CD4-positive, alpha-beta memory T cell (primary cell): ENCODE data around the gene CREB3L4. TPM values are rescaled to one million over a fixed set of nuclear protein-coding genes. Genes with fewer than 3 reads are reported as not detected.

Experiments
- CTCF ChIA-PET: fragments of 350-600 bp; sonication (Branson Sonifier 250); formaldehyde crosslinking; loops from one replicate; lab custom pipeline; 2021; ENCODE audit warnings: inconsistent platforms; ENCODE audit not compliant: partially characterized antibody; lab: Charles Lee
- POLR2A ChIA-PET: fragments of 350-600 bp; sonication (Branson Sonifier 250); formaldehyde crosslinking; loops from one replicate; lab custom pipeline; 2021; ENCODE audit not compliant: partially characterized antibody; lab: Charles Lee
- DNase-seq, 5 donors: peaks; one replicate each; pipeline versions ENCODE4 v3.0.0 to v3.0.0-alpha.2; 2020 to 2022; ENCODE audit warnings: mixed read lengths in 1 of 5
- H3K27ac ChIP-seq: one replicate; pipeline ENCODE4 v1.7.0; 2013; ENCODE audit warnings: low read depth, low read length
- H3K27me3 ChIP-seq: 2 replicates; pipeline ENCODE4 v1.7.0; 2013; ENCODE audit warnings: mild to moderate bottlenecking, low read length, moderate library complexity; ENCODE audit not compliant: insufficient read depth
- H3K36me3 ChIP-seq: 2 replicates; pipeline ENCODE4 v1.7.0; 2013; ENCODE audit warnings: mild to moderate bottlenecking, low read length, moderate library complexity; ENCODE audit not compliant: insufficient read depth
- H3K4me1 ChIP-seq: 2 replicates; pipeline ENCODE4 v1.7.0; 2013; ENCODE audit warnings: mild to moderate bottlenecking, low read length, moderate library complexity; ENCODE audit not compliant: insufficient read depth
- H3K4me3 ChIP-seq, 2 donors: one replicate each; pipeline ENCODE4 v1.7.0; 2013; ENCODE audit warnings: low read length in 2 of 2, mild to moderate bottlenecking in 1 of 2
- H3K9me3 ChIP-seq, 2 donors: one replicate each; pipeline ENCODE4 v1.7.0; 2013; ENCODE audit warnings: low read length in 2 of 2, control low read depth in 1 of 2; ENCODE audit not compliant: control insufficient read depth in 1 of 2
- H3K27ac Mint-ChIP-seq, 7 donors: one replicate each; pipeline ENCODE4 v1.8.0; 2020 to 2021; ENCODE audit warnings: mixed read lengths in 7 of 7, mild to moderate bottlenecking in 6 of 7, inconsistent platforms in 3 of 7, moderate library complexity in 3 of 7
- H3K27me3 Mint-ChIP-seq, 2 donors: one replicate each; pipeline ENCODE4 v1.8.0; 2020 to 2021; ENCODE audit warnings: mixed read lengths in 2 of 2
- H3K36me3 Mint-ChIP-seq, 2 donors: one replicate each; pipeline ENCODE4 v1.8.0; 2020 to 2021; ENCODE audit warnings: mixed read lengths in 2 of 2, inconsistent platforms in 1 of 2, mild to moderate bottlenecking in 1 of 2
- H3K4me1 Mint-ChIP-seq, 4 donors: one replicate each; pipeline ENCODE4 v1.8.0; 2020 to 2021; ENCODE audit warnings: mixed read lengths in 4 of 4, mild to moderate bottlenecking in 1 of 4
- H3K4me3 Mint-ChIP-seq, 8 donors: one replicate each; pipeline ENCODE4 v1.8.0; 2020 to 2021; ENCODE audit warnings: mixed read lengths in 8 of 8, mild to moderate bottlenecking in 7 of 8, moderate library complexity in 6 of 8, inconsistent platforms in 3 of 8
- H3K9me3 Mint-ChIP-seq, 8 donors: one replicate each; pipeline ENCODE4 v1.8.0; 2020 to 2021; ENCODE audit warnings: mixed read lengths in 8 of 8, mild to moderate bottlenecking in 5 of 8, inconsistent platforms in 3 of 8, moderate library complexity in 1 of 8
- intact Hi-C: fragments of 100-400 bp; cut with micrococcal nuclease; formaldehyde crosslinking; loops from one replicate; pipeline ENCODE4 v1.15.1; 2023
- polyA plus RNA-seq, 2 donors: library from polyadenylated mRNA; unstranded; fragments of 300-500 nt; fragmentation: Illumina TruSeq; gene quantifications; one replicate each; pipeline ENCODE4 v1.2.3, GENCODE V29; 2021
- total RNA-seq, 2 experiments: library from RNA; stranded (reverse); gene quantifications; one replicate each; pipeline ENCODE4 v1.2.3, GENCODE V29; 2021

The CREB3L4 gene, protein sequence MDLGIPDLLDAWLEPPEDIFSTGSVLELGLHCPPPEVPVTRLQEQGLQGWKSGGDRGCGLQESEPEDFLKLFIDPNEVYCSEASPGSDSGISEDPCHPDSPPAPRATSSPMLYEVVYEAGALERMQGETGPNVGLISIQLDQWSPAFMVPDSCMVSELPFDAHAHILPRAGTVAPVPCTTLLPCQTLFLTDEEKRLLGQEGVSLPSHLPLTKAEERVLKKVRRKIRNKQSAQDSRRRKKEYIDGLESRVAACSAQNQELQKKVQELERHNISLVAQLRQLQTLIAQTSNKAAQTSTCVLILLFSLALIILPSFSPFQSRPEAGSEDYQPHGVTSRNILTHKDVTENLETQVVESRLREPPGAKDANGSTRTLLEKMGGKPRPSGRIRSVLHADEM
- 1 to 10 TPM; 7.4 to 9.8 TPM for total RNA-seq
- polyA plus RNA-seq = 1 to 10 TPM; 1.2 to 5.2 TPM

DNA sequence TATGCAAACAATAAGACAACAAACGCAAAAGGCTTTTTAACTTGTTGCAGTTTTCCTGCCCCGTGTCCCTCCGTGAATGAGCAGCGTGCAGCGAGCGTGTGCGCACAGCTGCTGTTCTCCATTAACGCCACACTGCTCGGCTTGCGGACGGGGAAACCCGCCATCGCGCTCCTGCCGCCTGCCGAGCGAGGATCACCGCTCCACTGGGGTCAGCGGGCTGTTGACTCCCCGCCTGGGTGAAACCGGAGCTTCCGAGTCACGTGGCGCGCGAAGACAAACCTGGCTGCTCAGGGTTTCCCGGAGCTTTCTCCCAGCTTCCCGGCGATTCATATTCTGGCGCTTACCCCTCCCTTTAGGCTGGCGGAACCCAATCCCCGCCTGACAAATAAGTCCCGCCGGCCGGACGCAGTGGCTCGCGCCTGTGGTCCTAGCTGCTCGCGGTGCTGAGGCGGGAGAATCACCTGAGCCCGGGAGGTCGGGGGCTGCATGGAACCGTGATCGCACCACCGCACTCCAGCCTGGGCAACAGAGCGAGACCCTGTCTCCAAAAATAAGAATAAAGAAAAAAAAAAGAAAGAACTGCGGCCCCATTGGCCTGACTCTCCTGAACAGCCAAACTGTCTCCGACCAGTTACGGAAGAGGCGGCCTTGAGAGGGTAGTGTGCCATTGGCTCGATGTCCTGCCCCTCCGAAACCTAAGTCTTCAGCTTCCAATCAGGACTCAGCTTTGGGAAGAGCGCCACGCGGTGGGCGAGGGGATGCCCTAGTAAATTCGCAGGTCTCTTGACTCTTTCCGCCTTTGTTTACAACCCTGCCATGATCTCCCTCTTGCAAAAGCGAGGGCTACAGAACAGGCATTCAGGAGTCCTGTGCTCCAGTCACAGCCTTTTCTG is at the start of gene CREB3L4:
TSS of gene CREB3L4 (plus strand) at position 796 of the 893 bp plus-strand sequence. CDS start 624 bp downstream, outside the sequence.
- ChIA-PET CTCF (interaction anchor here (0.5 to 8.4 kb wide), 14 partner anchors 9 to 307 kb away, joined by 3 to 70 read pairs (median 5); partner anchors contain the start of genes CRTC2, DENND4B, GATAD2B and JTB), POLR2A (interaction anchor here (0.7 to 5.1 kb wide), 23 partner anchors 9 to 1043 kb away, joined by 3 to 148 read pairs (median 6); partner anchors contain the start of genes CRTC2, DENND4B, GATAD2B and HAX1)
- peak within 1 kb of the TSS; percentile 86 to 97 (median 92) for H3K4me3 Mint-ChIP-seq
- intact Hi-C loops = loop anchor here (1.0 kb wide), 4 partner anchors 9 to 44 kb away; partner anchors contain the start of genes CRTC2, DENND4B and JTB
- Histone ChIP-seq H3K36me3 (no peaks in the 10 kb centered on the region), H3K4me3 (peak within 1 kb of the TSS; percentile 45 to 66), H3K9me3 (no peaks in the 10 kb centered on the region), H3K27me3 (no peaks in the 10 kb centered on the region), H3K27ac (peak within 1 kb of the TSS; percentile 89), H3K4me1 (peaks cover 46% of the 10 kb centered on the region)
- peaks cover 29 to 60% (median 47%) of the 10 kb centered on the region in 4 donors for H3K4me1 Mint-ChIP-seq
- H3K36me3 Mint-ChIP-seq = peaks cover 0 to 14% of the 10 kb centered on the region in 2 donors
- peak; percentile 82 to 91 (median 87) for DNase-seq
- no peaks in the 10 kb centered on the region for H3K27me3 Mint-ChIP-seq
- peak within 1 kb of the TSS; percentile 95 to 99 (median 96) for H3K27ac Mint-ChIP-seq
- H3K9me3 Mint-ChIP-seq = no peaks in the 10 kb centered on the region

DNA sequence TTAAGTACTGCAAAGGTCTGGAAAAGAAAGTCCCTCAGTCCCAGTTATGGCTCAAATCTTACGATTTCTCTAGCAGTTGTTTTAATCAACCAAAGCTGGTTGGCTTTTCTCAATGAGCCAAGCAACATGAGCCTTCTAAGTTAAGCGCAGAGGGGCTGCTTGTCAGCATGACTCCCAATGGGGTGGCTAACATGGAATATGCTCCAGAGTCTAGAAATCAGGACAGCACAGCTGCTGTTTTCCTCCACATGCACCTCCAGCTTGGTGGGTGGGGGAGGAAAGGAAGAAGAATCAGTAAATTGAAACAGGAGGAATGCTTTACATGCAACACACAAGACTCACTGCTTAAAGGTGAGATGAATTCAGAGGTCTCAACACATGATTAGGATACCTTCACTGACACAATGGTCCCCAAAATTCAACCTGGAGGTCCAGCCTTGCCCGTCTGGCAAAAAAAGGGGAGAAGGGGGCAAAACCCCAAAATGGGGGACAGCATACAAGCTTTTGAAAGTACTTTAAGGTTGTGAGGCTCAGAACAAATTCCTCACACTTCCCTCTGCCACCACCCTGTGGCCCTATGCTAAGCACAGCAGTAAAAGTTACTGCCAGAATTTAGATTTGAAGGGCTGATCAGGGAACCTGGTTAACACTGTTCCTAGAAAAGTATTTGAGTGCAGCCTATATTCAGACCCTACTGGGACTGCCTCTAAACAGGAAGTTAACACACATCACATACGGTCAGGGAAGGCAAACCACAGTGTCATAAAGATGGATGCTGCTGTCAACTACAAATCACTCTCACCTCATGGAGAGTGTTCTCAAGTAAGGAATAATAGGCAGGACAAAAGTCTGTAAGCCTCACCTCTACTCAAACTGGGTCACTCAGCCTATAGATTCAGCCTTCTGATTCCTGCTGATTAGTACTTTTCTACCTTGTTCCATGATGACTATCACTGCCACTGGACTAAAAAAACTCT is 47.5 kb upstream of the CREB3L4 start:
- peak overlapping the region; percentile 77 to 97 (median 90) for H3K4me3 Mint-ChIP-seq
- peaks cover 60% of the 10 kb centered on the region for H3K4me1 ChIP-seq
- H3K27ac ChIP-seq = peak overlapping the region; percentile 46
- H3K36me3 Mint-ChIP-seq = peaks cover 4 to 34% of the 10 kb centered on the region in 2 donors
- H3K4me3 ChIP-seq = peak overlapping the region in 1 of 2 donors; percentile 13
- no peaks in the 10 kb centered on the region for H3K27me3 Mint-ChIP-seq
- no peaks in the 10 kb centered on the region for H3K9me3 ChIP-seq
- peak overlapping the region; percentile 77 to 97 (median 89) for H3K27ac Mint-ChIP-seq
- no peaks in the 10 kb centered on the region for H3K27me3 ChIP-seq
- CTCF ChIA-PET = interaction anchor here (1.0 to 8.1 kb wide), 9 partner anchors 9 to 122 kb away, joined by 3 to 69 read pairs (median 3); partner anchors contain the start of genes DENND4B and RAB13
- peaks cover 0 to 3% (median 0%) of the 10 kb centered on the region in 8 donors for H3K9me3 Mint-ChIP-seq
- H3K4me1 Mint-ChIP-seq = peaks cover 43 to 72% (median 54%) of the 10 kb centered on the region in 4 donors
- peak; percentile 24 to 54 (median 31) for DNase-seq
- POLR2A ChIA-PET = interaction anchor here (0.8 to 16.4 kb wide), 10 partner anchors 8 to 149 kb away, joined by 3 to 298 read pairs (median 8); partner anchors contain the start of genes CREB3L4, DENND4B, JTB and RPS27
- peaks cover 7% of the 10 kb centered on the region for H3K36me3 ChIP-seq
- intact Hi-C loops = loop anchor here (5.0 kb wide), 2 partner anchors 352 to 407 kb away; partner anchors contain the start of genes ATP8B2 and HAX1

DNA sequence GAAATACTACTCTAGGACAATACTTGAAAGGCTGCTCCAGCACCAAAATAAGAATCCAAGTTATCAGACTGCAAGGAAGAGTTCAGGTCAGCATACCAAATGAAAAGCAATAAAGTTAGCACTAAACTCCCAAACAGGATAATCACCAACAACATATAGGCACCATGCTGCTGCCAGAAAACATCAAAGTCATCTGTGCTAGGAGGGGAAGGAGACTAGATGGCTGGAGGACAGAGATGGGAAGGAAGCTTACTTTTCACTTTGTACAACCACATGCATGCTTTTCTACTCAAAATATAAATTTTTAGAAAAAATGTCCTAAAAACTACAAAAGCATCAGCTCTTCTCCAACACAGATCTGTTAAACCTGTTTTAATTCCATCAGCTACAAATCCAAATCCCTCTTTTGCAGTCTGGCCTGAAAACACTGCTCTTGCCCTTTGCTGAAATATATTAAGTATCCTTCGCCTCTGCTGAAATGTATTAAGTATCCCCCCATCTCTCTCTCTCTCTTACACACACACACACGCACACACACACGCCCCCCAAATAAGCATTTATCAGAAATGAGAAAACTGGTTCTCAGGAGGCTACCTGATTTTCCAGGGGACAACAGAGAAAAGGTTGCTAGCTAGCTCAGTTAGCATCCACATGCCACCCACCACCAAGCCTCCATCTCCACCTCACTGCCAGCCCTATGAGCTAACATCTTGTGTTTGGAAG is 46.5 kb upstream of the CREB3L4 start:
- Mint-ChIP-seq H3K27ac (peak overlapping the region; percentile 77 to 97 (median 89)), H3K36me3 (peaks cover 4 to 28% of the 10 kb centered on the region in 2 donors), H3K4me3 (peak overlapping the region; percentile 77 to 97 (median 94)), H3K9me3 (peaks cover 0 to 3% (median 0%) of the 10 kb centered on the region in 8 donors), H3K27me3 (no peaks in the 10 kb centered on the region), H3K4me1 (peaks cover 43 to 65% (median 52%) of the 10 kb centered on the region in 4 donors)
- CTCF ChIA-PET = interaction anchor here (0.6 to 8.1 kb wide), 7 partner anchors 11 to 1403 kb away, joined by 3 to 69 read pairs (median 3); partner anchors contain the start of gene DENND4B
- peak overlapping the region; percentile 64 to 77 for H3K4me3 ChIP-seq
- H3K4me1 ChIP-seq = peaks cover 54% of the 10 kb centered on the region
- no peaks in the 10 kb centered on the region for H3K9me3 ChIP-seq
- no peaks in the 10 kb centered on the region for H3K27me3 ChIP-seq
- H3K36me3 ChIP-seq = peaks cover 1% of the 10 kb centered on the region
- peak overlapping the region; percentile 62 for H3K27ac ChIP-seq
- DNase-seq = no peak
- POLR2A ChIA-PET = interaction anchor here (0.9 to 16.4 kb wide), 13 partner anchors 8 to 236 kb away, joined by 3 to 298 read pairs (median 7); partner anchors contain the start of genes CREB3L4, CRTC2, DENND4B and JTB
- intact Hi-C loops = loop anchor here (5.0 kb wide), 2 partner anchors 351 to 406 kb away; partner anchors contain the start of genes ATP8B2 and HAX1

- peak overlapping the region; percentile 70 to 97 (median 87) for H3K27ac Mint-ChIP-seq
- H3K27me3 Mint-ChIP-seq = no peaks in the 10 kb centered on the region
- peak overlapping the region; percentile 62 for H3K27ac ChIP-seq
- H3K4me1 Mint-ChIP-seq = peaks cover 41 to 62% (median 49%) of the 10 kb centered on the region in 4 donors
- peaks cover 52% of the 10 kb centered on the region for H3K4me1 ChIP-seq
- H3K4me3 Mint-ChIP-seq = peak overlapping the region; percentile 77 to 97 (median 94)
- CTCF ChIA-PET = interaction anchor here (0.6 to 8.1 kb wide), 6 partner anchors 11 to 1402 kb away, joined by 3 to 69 read pairs (median 3); partner anchors contain the start of gene DENND4B
- POLR2A ChIA-PET = interaction anchor here (0.9 to 16.4 kb wide), 13 partner anchors 10 to 250 kb away, joined by 3 to 298 read pairs (median 7); partner anchors contain the start of genes CREB3L4, CRTC2, DENND4B and JTB
- intact Hi-C loops = loop anchor here (1.0 to 5.0 kb wide), 6 partner anchors 56 to 406 kb away; partner anchors contain the start of genes ATP8B2, HAX1, ILF2 and JTB
- no peaks in the 10 kb centered on the region for H3K9me3 ChIP-seq
- H3K4me3 ChIP-seq = peak overlapping the region; percentile 64 to 77
- no peaks in the 10 kb centered on the region for H3K36me3 ChIP-seq
- H3K9me3 Mint-ChIP-seq = peaks cover 0 to 3% (median 0%) of the 10 kb centered on the region in 8 donors
- peaks cover 4 to 27% of the 10 kb centered on the region in 2 donors for H3K36me3 Mint-ChIP-seq
- peak in 1 of 5 donors; percentile 39 for DNase-seq
- no peaks in the 10 kb centered on the region for H3K27me3 ChIP-seq
Measured at GRCh38 chr1:153921803-153922075, 46.0 kb upstream of the CREB3L4 start.
